B cell (primary cell): ENCODE results near the gene RAD51B. TPM values are rescaled to one million over a fixed set of nuclear protein-coding genes. Genes with fewer than 3 reads are reported as not detected.

ENCODE experiments used
- ATAC-seq: fragments of 200-7000 bp; cut with Tn5 transposase; one replicate; pipeline ENCODE4 v1.10.0; 2021; ENCODE audit warnings: low read depth, mild to moderate bottlenecking, moderate number of reproducible peaks, moderate library complexity
- CTCF ChIA-PET: fragments of 350-600 bp; sonication (Branson Sonifier 250); formaldehyde crosslinking; loops from one replicate; lab custom pipeline; 2021; ENCODE audit warnings: antibody characterized with exemption, inconsistent platforms; lab: Charles Lee
- POLR2A ChIA-PET: fragments of 350-600 bp; sonication (Branson Sonifier 250); formaldehyde crosslinking; loops from one replicate; lab custom pipeline; 2021; ENCODE audit warnings: antibody characterized with exemption; lab: Charles Lee
- DNase-seq: peaks from one replicate; pipeline ENCODE4 v3.0.0; 2013
- H2AFZ ChIP-seq: 2 replicates; pipeline ENCODE4 v1.6.1; 2012; ENCODE audit warnings: mild to moderate bottlenecking, low read depth, low read length; ENCODE audit not compliant: insufficient read depth, poor library complexity, severe bottlenecking
- H3K27ac ChIP-seq, 2 donors: 1 replicate in 1 of 2; 2 replicates in 1 of 2; pipeline ENCODE4 v1.5.1; 2012 to 2013; ENCODE audit warnings: low read length in 2 of 2, mild to moderate bottlenecking in 2 of 2, moderate library complexity in 1 of 2
- H3K27me3 ChIP-seq, 4 experiments: fragments of 200-600 bp in 1 of 4; sonication (generic) in 1 of 4; replicated peaks in 1 of 4; 1 replicate in 2 of 4; 2 replicates in 2 of 4; pipeline versions ENCODE4 v1.6.1 to v1.7.0; 2013 to 2016; ENCODE audit warnings: low read length in 3 of 4, mild to moderate bottlenecking in 2 of 4, mixed read lengths in 1 of 4, moderate library complexity in 1 of 4; ENCODE audit not compliant: insufficient read depth in 4 of 4, control insufficient read depth in 3 of 4; ENCODE audit errors: control extremely low read depth in 1 of 4
- H3K36me3 ChIP-seq, 2 experiments: replicated peaks in 1 of 2; 1 replicate in 1 of 2; 2 replicates in 1 of 2; pipeline versions ENCODE4 v1.6.1 to v1.7.1; 2013; ENCODE audit warnings: low read length in 1 of 2; ENCODE audit not compliant: insufficient read depth in 2 of 2, control insufficient read depth in 1 of 2; ENCODE audit errors: control extremely low read depth in 1 of 2, extremely low read depth in 1 of 2
- H3K4me1 ChIP-seq, 2 donors: fragments of 200-600 bp in 1 of 2; sonication (generic) in 1 of 2; 1 replicate in 1 of 2; 2 replicates in 1 of 2; pipeline versions ENCODE4 v1.5.1 to v1.6.1; 2013 to 2017; ENCODE audit warnings: low read length in 2 of 2; ENCODE audit not compliant: control insufficient read depth in 2 of 2, insufficient read depth in 2 of 2
- H3K4me2 ChIP-seq: replicated peaks from 2 replicates; pipeline ENCODE3; 2012; ENCODE audit warnings: mild to moderate bottlenecking, low read depth, low read length; ENCODE audit not compliant: poor library complexity, severe bottlenecking
- H3K4me3 ChIP-seq, 5 experiments: fragments of 200-600 bp in 1 of 5; sonication (generic) in 1 of 5; 1 replicate in 3 of 5; 2 replicates in 2 of 5; pipeline versions ENCODE4 v1.5.1 to v1.7.0; 2011 to 2016; ENCODE audit warnings: low read length in 4 of 5, mild to moderate bottlenecking in 4 of 5, low read depth in 2 of 5, control low read depth in 1 of 5, moderate library complexity in 1 of 5; ENCODE audit not compliant: insufficient read depth in 1 of 5; ENCODE audit errors: control extremely low read depth in 1 of 5, extremely low read depth in 1 of 5
- H3K79me2 ChIP-seq: fragments of 200-600 bp; sonication (generic); one replicate; pipeline ENCODE4 v1.6.0; 2016; ENCODE audit warnings: low read length; ENCODE audit not compliant: control insufficient read depth, insufficient read depth
- H3K9ac ChIP-seq: fragments of 200-600 bp; sonication (generic); 2 replicates; pipeline ENCODE4 v1.6.1; 2017; ENCODE audit warnings: mild to moderate bottlenecking, low read length, moderate library complexity
- H3K9me3 ChIP-seq, 3 donors: one replicate each; pipeline versions ENCODE4 v1.6.1 to v1.7.1; 2013; ENCODE audit warnings: low read length in 2 of 3; ENCODE audit not compliant: control insufficient read depth in 2 of 3, insufficient read depth in 1 of 3; ENCODE audit errors: control extremely low read depth in 1 of 3
- H4K20me1 ChIP-seq: 2 replicates; pipeline ENCODE4 v1.6.0; 2012; ENCODE audit warnings: mild to moderate bottlenecking, low read length; ENCODE audit not compliant: insufficient read depth, control insufficient read depth, poor library complexity, severe bottlenecking
- H3K27ac Mint-ChIP-seq: one replicate; pipeline ENCODE4 v1.8.0; 2021; ENCODE audit warnings: mixed read lengths
- H3K27me3 Mint-ChIP-seq: one replicate; pipeline ENCODE4 v1.8.0; 2021; ENCODE audit warnings: mixed read lengths
- H3K4me1 Mint-ChIP-seq: one replicate; pipeline ENCODE4 v1.8.0; 2021; ENCODE audit warnings: mixed read lengths
- H3K4me3 Mint-ChIP-seq: one replicate; pipeline ENCODE4 v1.8.0; 2021; ENCODE audit warnings: mixed read lengths
- H3K9me3 Mint-ChIP-seq: one replicate; pipeline ENCODE4 v1.8.0; 2022; ENCODE audit warnings: mixed read lengths; ENCODE audit not compliant: insufficient read depth
- EZH2 ChIP-seq: IDR thresholded peaks from 2 replicates; pipeline ENCODE4 v1.6.1; 2012; ENCODE audit warnings: borderline replicate concordance, low read depth, mild to moderate bottlenecking, moderate library complexity, low read length; ENCODE audit not compliant: insufficient read depth, poor library complexity, severe bottlenecking
- WGBS: methylation state at CpG from one replicate; pipeline ENCODE4 v1.1.5; 2013; ENCODE audit warnings: missing lambda C conversion rate; ENCODE audit not compliant: insufficient coverage; 5-methylcytosine and 5-hydroxymethylcytosine counted together
- intact Hi-C: fragments of 100-400 bp; cut with micrococcal nuclease; formaldehyde crosslinking; loops from one replicate; pipeline ENCODE4 v1.10.0; 2022
- polyA plus RNA-seq: library from polyadenylated mRNA; depleted of rRNA; stranded (reverse); fragments of >200 nt; gene quantifications from 2 replicates; pipeline ENCODE4 v1.2.3, GENCODE V29; 2012
- total RNA-seq, 2 donors: library from RNA; stranded (reverse); fragments of 120-200 nt in 1 of 2; gene quantifications; 1 replicate in 1 of 2; 2 replicates in 1 of 2; pipeline versions ENCODE4 v1.2.3 to v1.2.4, GENCODE V29; 2013 to 2022
- TF ChIP-seq, protein P1 (sequence below): fragments of 200-600 bp; IDR thresholded peaks from one replicate; pipeline ENCODE4 v1.8.0; 2022; ENCODE audit warnings: antibody characterized with exemption, mild to moderate bottlenecking

Gene RAD51B
- total and polyA plus RNA-seq, 2 donors (not counting 1 experiment from before 2014, with no cell fraction given) = 6.5 to 60.6 TPM

DNA sequence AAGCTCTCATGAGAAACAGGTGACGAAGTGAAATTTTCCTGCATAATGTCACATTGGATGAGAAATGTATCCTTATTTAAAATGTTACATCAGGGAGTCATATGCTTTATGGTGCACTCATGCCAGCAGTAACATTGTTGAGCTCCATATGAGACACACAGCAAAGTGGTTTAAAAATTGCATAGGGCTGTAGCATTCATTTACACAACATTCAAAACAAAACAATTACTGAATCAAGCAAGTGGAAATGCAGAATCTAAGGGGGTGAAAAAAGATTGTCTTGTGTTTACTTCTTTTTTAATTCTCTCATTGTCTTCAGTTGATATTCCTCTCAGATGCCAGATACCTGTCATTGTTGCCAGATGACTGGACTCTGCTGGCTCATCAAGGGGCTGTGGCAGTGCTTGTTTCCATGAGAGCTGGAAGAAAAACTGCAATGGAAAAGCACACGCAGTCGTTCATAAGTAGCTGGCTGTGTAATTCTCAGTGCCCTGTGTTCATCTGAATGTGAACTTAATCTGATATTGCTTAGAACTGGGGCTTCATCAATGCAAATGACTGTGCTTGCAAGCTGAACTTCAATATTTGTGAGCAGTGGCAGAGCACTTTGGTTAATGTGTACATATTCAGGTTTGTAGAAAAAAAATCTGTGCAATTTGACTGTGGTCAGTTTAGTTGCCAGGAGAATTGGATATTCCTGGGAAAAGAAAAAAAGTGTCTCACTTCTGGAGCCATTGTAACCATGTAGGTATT lies 305.6 kb downstream of the RAD51B start:
- ATAC-seq = no peak
- Mint-ChIP-seq H3K27ac (no peak overlapping the region), H3K9me3 (no peaks in the 10 kb centered on the region), H3K4me1 (no peaks in the 10 kb centered on the region), H3K27me3 (no peaks in the 10 kb centered on the region), H3K4me3 (no peak overlapping the region)
- CTCF ChIA-PET = interaction anchor here (0.8 kb wide), 1 partner anchor 126 kb away, joined by 3 read pairs; no protein-coding TSS in a partner anchor
- Histone ChIP-seq H3K4me2 (no peak overlapping the region), H3K79me2 (no peaks in the 10 kb centered on the region), H4K20me1 (no peaks in the 10 kb centered on the region), H3K27me3 (no peaks in the 10 kb centered on the region), H3K36me3 (no peaks in the 10 kb centered on the region), H3K27ac (no peak overlapping the region), H2AFZ (no peak overlapping the region), H3K9me3 (peaks cover 0 to 5% (median 3%) of the 10 kb centered on the region in 3 donors), H3K4me1 (no peaks in the 10 kb centered on the region), H3K9ac (no peak overlapping the region), H3K4me3 (no peak overlapping the region)
- 100% methylated on average over 2 of the region's 3 CpGs for WGBS
- POLR2A ChIA-PET = no interaction called here
- DNase-seq = no peak
- no peak for TF ChIP-seq EZH2
- TF ChIP-seq, protein P1, sequence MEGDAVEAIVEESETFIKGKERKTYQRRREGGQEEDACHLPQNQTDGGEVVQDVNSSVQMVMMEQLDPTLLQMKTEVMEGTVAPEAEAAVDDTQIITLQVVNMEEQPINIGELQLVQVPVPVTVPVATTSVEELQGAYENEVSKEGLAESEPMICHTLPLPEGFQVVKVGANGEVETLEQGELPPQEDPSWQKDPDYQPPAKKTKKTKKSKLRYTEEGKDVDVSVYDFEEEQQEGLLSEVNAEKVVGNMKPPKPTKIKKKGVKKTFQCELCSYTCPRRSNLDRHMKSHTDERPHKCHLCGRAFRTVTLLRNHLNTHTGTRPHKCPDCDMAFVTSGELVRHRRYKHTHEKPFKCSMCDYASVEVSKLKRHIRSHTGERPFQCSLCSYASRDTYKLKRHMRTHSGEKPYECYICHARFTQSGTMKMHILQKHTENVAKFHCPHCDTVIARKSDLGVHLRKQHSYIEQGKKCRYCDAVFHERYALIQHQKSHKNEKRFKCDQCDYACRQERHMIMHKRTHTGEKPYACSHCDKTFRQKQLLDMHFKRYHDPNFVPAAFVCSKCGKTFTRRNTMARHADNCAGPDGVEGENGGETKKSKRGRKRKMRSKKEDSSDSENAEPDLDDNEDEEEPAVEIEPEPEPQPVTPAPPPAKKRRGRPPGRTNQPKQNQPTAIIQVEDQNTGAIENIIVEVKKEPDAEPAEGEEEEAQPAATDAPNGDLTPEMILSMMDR = no peak
- intact Hi-C loops = no loop called here

DNA sequence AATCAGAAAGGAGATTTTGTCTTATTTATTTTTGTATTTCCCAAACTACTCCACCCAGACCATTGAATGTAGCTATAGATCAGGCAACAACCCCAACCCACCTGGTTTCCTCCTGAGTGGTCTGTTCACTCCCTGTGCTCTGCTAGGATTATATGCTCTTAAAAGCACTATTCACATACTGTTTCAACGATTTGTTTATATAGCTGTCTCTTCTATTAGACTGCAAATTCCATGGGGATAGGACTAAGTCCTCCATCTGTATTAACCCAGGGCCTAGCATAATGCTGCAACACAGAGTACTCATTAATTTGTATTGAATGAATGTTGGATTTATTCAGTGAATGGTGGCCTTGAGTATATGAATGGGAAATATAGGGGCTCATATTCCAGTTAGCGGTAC lies 307.6 kb downstream of the RAD51B start:
- H3K9me3 Mint-ChIP-seq = no peaks in the 10 kb centered on the region
- Histone ChIP-seq H3K79me2 (no peaks in the 10 kb centered on the region), H3K4me3 (no peak overlapping the region), H3K4me1 (no peaks in the 10 kb centered on the region), H2AFZ (no peak overlapping the region), H3K4me2 (no peak overlapping the region), H3K27me3 (no peaks in the 10 kb centered on the region), H3K27ac (no peak overlapping the region), H3K9me3 (peaks cover 0 to 2% (median 0%) of the 10 kb centered on the region in 3 donors), H4K20me1 (no peaks in the 10 kb centered on the region), H3K36me3 (no peaks in the 10 kb centered on the region), H3K9ac (no peak overlapping the region)
- no peak overlapping the region for H3K4me3 Mint-ChIP-seq
- POLR2A ChIA-PET = no interaction called here
- H3K4me1 Mint-ChIP-seq = no peaks in the 10 kb centered on the region
- no peak for ATAC-seq
- CTCF ChIA-PET = interaction anchor here (1.0 kb wide), 1 partner anchor 717 kb away, joined by 3 read pairs; no protein-coding TSS in a partner anchor
- H3K27ac Mint-ChIP-seq = no peak overlapping the region
- WGBS = no CpG with 5 or more reads among the region's 2 CpGs
- H3K27me3 Mint-ChIP-seq = no peaks in the 10 kb centered on the region
- TF ChIP-seq, protein P1 = no peak
- TF ChIP-seq EZH2 = no peak
- no peak for DNase-seq
- intact Hi-C loops = no loop called here
